ENCODE measurements around the gene ZNF629. TPM values are rescaled to one million over a fixed set of nuclear protein-coding genes. Genes with fewer than 3 reads are reported as not detected.

ZNF629 gene
- total and polyA plus RNA-seq, 12 donors = 7.9 to 27.0 (median 21.9) TPM

DNA sequence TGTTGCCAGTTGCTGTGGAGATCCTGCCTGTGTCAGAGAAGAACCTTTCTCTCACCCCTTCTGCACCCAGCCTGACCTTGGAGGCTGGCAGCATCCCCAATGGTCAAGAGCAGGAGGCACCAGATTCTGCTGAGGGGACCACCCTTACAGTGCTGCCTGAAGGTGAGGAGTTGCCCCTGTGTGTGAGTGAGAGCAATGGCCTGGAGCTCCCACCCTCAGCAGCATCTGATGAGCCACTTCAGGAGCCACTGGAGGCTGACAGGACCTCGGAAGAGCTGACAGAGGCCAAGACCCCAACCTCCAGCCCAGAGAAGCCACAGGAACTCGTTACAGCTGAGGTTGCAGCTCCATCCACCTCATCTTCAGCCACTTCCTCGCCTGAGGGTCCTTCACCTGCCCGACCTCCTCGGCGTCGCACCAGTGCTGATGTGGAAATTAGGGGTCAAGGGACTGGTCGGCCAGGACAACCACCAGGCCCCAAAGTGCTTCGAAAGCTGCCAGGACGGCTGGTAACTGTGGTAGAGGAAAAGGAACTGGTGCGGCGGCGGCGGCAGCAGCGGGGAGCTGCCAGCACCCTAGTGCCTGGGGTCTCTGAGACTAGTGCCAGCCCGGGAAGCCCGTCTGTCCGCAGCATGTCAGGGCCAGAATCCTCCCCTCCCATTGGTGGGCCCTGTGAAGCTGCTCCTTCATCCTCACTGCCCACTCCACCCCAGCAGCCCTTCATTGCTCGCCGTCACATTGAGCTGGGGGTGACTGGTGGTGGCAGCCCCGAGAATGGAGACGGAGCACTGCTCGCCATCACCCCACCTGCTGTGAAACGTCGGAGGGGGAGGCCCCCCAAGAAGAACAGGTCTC, 49.0 kb downstream of the ZNF629 start:
- no peak overlapping the region for H3K4me3 ChIP-seq
- no peak overlapping the region for H3K27ac ChIP-seq
- H3K4me1 ChIP-seq (replicated peaks in 1 of 2) = peaks cover 10 to 23% of the 10 kb centered on the region in 2 donors
- no peak for TF ChIP-seq POLR2A (IDR thresholded peaks at IDR 0.05)
- TF ChIP-seq, protein P1, sequence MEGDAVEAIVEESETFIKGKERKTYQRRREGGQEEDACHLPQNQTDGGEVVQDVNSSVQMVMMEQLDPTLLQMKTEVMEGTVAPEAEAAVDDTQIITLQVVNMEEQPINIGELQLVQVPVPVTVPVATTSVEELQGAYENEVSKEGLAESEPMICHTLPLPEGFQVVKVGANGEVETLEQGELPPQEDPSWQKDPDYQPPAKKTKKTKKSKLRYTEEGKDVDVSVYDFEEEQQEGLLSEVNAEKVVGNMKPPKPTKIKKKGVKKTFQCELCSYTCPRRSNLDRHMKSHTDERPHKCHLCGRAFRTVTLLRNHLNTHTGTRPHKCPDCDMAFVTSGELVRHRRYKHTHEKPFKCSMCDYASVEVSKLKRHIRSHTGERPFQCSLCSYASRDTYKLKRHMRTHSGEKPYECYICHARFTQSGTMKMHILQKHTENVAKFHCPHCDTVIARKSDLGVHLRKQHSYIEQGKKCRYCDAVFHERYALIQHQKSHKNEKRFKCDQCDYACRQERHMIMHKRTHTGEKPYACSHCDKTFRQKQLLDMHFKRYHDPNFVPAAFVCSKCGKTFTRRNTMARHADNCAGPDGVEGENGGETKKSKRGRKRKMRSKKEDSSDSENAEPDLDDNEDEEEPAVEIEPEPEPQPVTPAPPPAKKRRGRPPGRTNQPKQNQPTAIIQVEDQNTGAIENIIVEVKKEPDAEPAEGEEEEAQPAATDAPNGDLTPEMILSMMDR (IDR thresholded peaks at IDR 0.05) = no peak
- H3K36me3 ChIP-seq (replicated peaks in 1 of 2) = peaks cover 0 to 69% of the 10 kb centered on the region in 2 donors
- no peaks in the 10 kb centered on the region for H3K27me3 ChIP-seq
- DNase-seq = no peak
- WGBS, 4 donors = 89 to 94% (median 92%) methylated on average over 16 to 25 of the region's 25 CpGs
- intact Hi-C loops (cut with DNase I) = no loop called here
- H3K9me3 ChIP-seq (replicated peaks in 1 of 3) = no peaks in the 10 kb centered on the region

DNA sequence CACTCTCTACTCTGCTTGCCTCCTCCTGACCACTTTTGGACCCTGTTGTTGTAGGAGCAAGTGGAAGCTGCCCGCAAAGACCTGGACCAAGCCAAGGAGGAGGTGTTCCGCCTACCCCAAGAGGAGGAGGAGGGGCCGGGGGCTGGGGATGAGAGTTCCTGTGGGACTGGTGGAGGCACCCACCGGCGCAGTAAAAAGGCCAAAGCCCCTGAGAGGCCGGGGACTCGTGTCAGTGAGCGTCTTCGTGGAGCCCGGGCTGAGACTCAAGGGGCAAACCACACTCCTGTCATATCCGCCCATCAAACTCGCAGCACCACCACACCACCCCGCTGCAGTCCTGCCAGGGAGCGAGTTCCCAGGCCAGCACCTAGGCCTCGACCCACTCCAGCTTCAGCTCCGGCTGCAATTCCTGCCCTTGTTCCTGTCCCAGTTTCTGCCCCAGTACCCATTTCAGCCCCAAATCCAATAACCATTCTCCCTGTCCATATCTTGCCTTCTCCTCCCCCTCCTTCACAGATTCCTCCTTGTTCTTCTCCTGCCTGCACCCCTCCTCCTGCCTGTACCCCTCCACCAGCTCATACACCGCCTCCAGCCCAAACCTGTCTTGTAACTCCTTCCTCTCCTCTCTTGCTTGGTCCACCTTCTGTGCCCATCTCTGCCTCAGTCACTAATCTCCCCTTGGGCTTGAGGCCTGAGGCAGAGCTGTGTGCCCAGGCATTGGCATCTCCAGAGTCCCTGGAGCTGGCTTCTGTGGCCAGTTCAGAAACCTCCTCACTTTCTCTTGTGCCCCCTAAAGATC, 49.8 kb downstream of the ZNF629 start:
- Histone ChIP-seq H3K27me3 (no peaks in the 10 kb centered on the region), H3K27ac (no peak overlapping the region), H3K9me3 (replicated peaks in 1 of 3) (no peaks in the 10 kb centered on the region), H3K36me3 (replicated peaks in 1 of 2) (peaks cover 0 to 77% of the 10 kb centered on the region in 2 donors), H3K4me3 (no peak overlapping the region), H3K4me1 (replicated peaks in 1 of 2) (peaks cover 10 to 23% of the 10 kb centered on the region in 2 donors)
- intact Hi-C loops (cut with DNase I) = no loop called here
- peak in 1 of 7 donors; percentile 15 for DNase-seq
- TF ChIP-seq, protein P1 (IDR thresholded peaks at IDR 0.05) = no peak
- TF ChIP-seq POLR2A (IDR thresholded peaks at IDR 0.05) = no peak
- 91 to 94% (median 93%) methylated on average over 16 to 17 of the region's 17 CpGs for WGBS, 4 donors

DNA sequence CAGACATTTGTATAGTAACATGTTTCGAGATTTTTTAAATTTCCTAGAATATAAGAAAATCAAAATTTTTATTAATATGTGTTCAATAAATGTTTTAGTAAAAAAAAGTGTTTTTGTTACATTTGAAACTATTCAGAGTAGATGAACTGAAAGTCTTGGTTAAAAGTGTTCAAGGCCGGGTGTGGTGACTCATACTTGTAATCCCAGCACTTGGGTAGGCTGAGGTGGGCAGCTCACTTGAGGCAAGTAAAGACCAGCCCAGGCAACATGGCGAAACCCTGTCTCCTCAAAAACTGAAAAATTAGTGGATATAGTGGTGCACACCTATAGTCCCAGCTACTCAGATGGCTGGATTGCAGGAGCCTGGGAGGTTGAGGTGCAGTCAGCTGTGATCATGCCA, 55.6 kb downstream of the ZNF629 start:
- Histone ChIP-seq H3K27ac (peak overlapping the region in 3 of 5 donors; percentile 22 to 46 (median 45)), H3K4me1 (replicated peaks in 1 of 2) (peaks cover 0 to 7% of the 10 kb centered on the region in 2 donors), H3K36me3 (replicated peaks in 1 of 2) (peaks cover 0 to 88% of the 10 kb centered on the region in 2 donors), H3K9me3 (replicated peaks in 1 of 3) (no peaks in the 10 kb centered on the region), H3K4me3 (no peak overlapping the region), H3K27me3 (no peaks in the 10 kb centered on the region)
- peak in 6 of 7 donors; percentile 60 to 79 (median 70) for DNase-seq
- intact Hi-C loops (cut with DNase I) = no loop called here
- WGBS, 4 donors = 51 to 61% (median 61%) methylated on average over 3 of the region's 3 CpGs
- TF ChIP-seq, protein P1 (IDR thresholded peaks at IDR 0.05) = no peak
- no peak for TF ChIP-seq POLR2A (IDR thresholded peaks at IDR 0.05)

All from adrenal gland (tissue), 12 donors.